Airway epithelial cell (primary cell): ENCODE data around the gene CRISP3. TPM values are rescaled to one million over a fixed set of nuclear protein-coding genes. Genes with fewer than 3 reads are reported as not detected.

ENCODE experiments used
- total RNA-seq: library from RNA; depleted of rRNA; stranded (reverse); fragments of >200 nt; gene quantifications from 2 replicates; pipeline ENCODE4 v1.2.3, GENCODE V29; 2015

Gene CRISP3
- total RNA-seq, result 0.09 and 0.35 TPM in 2 replicates

GRCh38 chr6:49744259-49744658, at the start of gene CRISP3:
CRISP3 (minus strand) TSS chr6:49744388; CDS start chr6:49744367, 21 bp downstream.

GRCh38 chr6:49787176-49787575, 43.0 kb upstream of the CRISP3 start, which contains the start of gene PGK2:
PGK2 (minus strand) TSS chr6:49787285; CDS start chr6:49787187, 98 bp downstream.

GRCh38 chr6:49713346-49713745, 30.8 kb downstream of the CRISP3 start, which contains the start of gene CRISP2:
CRISP2 (minus strand) TSS chr6:49713543; CDS start chr6:49709196, 4,347 bp downstream.

Other genes starting within 250 kb of the CRISP3 start
- gene GLYATL3, start 244.5 kb downstream of the CRISP3 start, total RNA-seq, result not detected in 2 replicates
- gene C6orf141, start 193.7 kb downstream of the CRISP3 start, total RNA-seq, result 13.3 and 14.0 TPM in 2 replicates
- gene RHAG, start 107.5 kb downstream of the CRISP3 start, total RNA-seq, result not detected in 2 replicates
- not detected in 2 replicates for gene CRISP2, start 30.8 kb downstream of the CRISP3 start, total RNA-seq
- not detected in 2 replicates for gene PGK2, start 42.9 kb upstream of the CRISP3 start, total RNA-seq
- not detected in 2 replicates for gene CRISP1, start 122.1 kb upstream of the CRISP3 start, total RNA-seq
- gene DEFB114, start 219.8 kb upstream of the CRISP3 start, total RNA-seq, result not detected in 2 replicates
- not detected in 2 replicates for gene DEFB113, start 225.2 kb upstream of the CRISP3 start, total RNA-seq